K562 (cell line): Measurements from ENCODE around the gene NRDE2. TPM values are rescaled to one million over a fixed set of nuclear protein-coding genes. Genes with fewer than 3 reads are reported as not detected.
A peak's percentile ranks its signal among the peaks of the same experiment; 100 is the strongest.

ENCODE experiments used
- BRD4 ChIP-seq: fragments of 200-600 bp; sonication (generic); IDR thresholded peaks from 2 replicates; pipeline ENCODE4 v1.6.1; 2017; ENCODE audit warnings: inconsistent platforms
- CBFB ChIP-seq: sonication (generic); formaldehyde crosslinking; IDR thresholded peaks from 2 replicates; pipeline ENCODE4 v1.4.0; 2020; ENCODE audit warnings: mild to moderate bottlenecking, missing genetic modification reagents
- COPS2 ChIP-seq: fragments of 450-650 bp; conservative IDR thresholded peaks from 2 replicates; pipeline ENCODE4 v1.6.1; 2016; ENCODE audit warnings: mild to moderate bottlenecking, moderate library complexity
- L3MBTL2 ChIP-seq: fragments of 450-650 bp; IDR thresholded peaks from 2 replicates; pipeline ENCODE4 v1.6.1; 2016; ENCODE audit warnings: mild to moderate bottlenecking, moderate library complexity
- MYC ChIP-seq, 2 experiments: fragments of 250-450 bp in 1 of 2; sonication (Bioruptor Pico) in 1 of 2; IDR thresholded peaks; 2 replicates each; pipeline versions ENCODE4 v1.5.1 to v1.6.1; 2012 to 2021; ENCODE audit warnings: low read depth in 2 of 2, borderline replicate concordance in 1 of 2, improper control_type of control experiment in 1 of 2, low read length in 1 of 2, mild to moderate bottlenecking in 1 of 2, moderate library complexity in 1 of 2
- RAD21 ChIP-seq, 2 experiments: fragments of 250-450 bp in 1 of 2; fragments of 450-650 bp in 1 of 2; sonication (Bioruptor Pico) in 1 of 2; formaldehyde crosslinking in 1 of 2; IDR thresholded peaks in 1 of 2; conservative IDR thresholded peaks in 1 of 2; 2 replicates each; pipeline versions ENCODE4 v1.4.0 to v1.8.0; 2020 to 2022; ENCODE audit warnings: mild to moderate bottlenecking in 2 of 2, moderate library complexity in 1 of 2
- SMC3 ChIP-seq: conservative IDR thresholded peaks from 2 replicates; pipeline ENCODE4 v1.6.1; 2011; ENCODE audit warnings: low read depth, low read length, improper control_type of control experiment; ENCODE audit not compliant: insufficient read depth
- STAG1 ChIP-seq: sonication (generic); formaldehyde crosslinking; IDR thresholded peaks from 2 replicates; pipeline ENCODE4 v1.5.0; 2020; ENCODE audit warnings: missing genetic modification reagents, borderline replicate concordance
- ZNF263 ChIP-seq: sonication (generic); formaldehyde crosslinking; IDR thresholded peaks from 2 replicates; pipeline ENCODE4 v1.8.0; 2022; ENCODE audit warnings: mild to moderate bottlenecking, missing genetic modification reagents, borderline replicate concordance
- polyA plus RNA-seq, 8 experiments: library from polyadenylated mRNA; depleted of rRNA in 4 of 8; stranded (reverse) in 5 of 8; unstranded in 3 of 8; fragments of >200 nt; fragmentation: Nextera tagmentation in 2 of 8; fragmentation: Illumina TruSeq in 1 of 8; extraction: Ambion mirVana in 2 of 8; extraction: Trizol in 1 of 8; gene quantifications; 2 replicates each; pipeline versions ENCODE4 v1.2.1 to v1.2.3, GENCODE V29; 2011 to 2014; ENCODE audit warnings: inconsistent platforms in 1 of 8, missing spikeins in 1 of 8
- total RNA-seq, 7 experiments: library from RNA; depleted of rRNA in 6 of 7; stranded (reverse); fragments of >200 nt in 6 of 7; fragmentation: Illumina TruSeq in 2 of 7; extraction: Trizol in 2 of 7; gene quantifications; 2 replicates each; pipeline versions ENCODE4 v1.2.1 to v1.2.3, GENCODE V29; 2011 to 2021; ENCODE audit warnings: low replicate concordance in 1 of 7
- TF ChIP-seq, protein P1 (sequence below), 3 experiments: IDR thresholded peaks in 2 of 3; conservative IDR thresholded peaks in 1 of 3; 2 replicates each; pipeline ENCODE4 v1.5.1; 2011 to 2012; ENCODE audit warnings: low read length in 3 of 3, mild to moderate bottlenecking in 3 of 3, control low read depth in 2 of 3, improper control_type of control experiment in 1 of 3, inconsistent platforms in 1 of 3, low read depth in 1 of 3, mixed read lengths in 1 of 3, moderate library complexity in 1 of 3; ENCODE audit not compliant: insufficient read depth in 2 of 3
- TF ChIP-seq, protein P2 (sequence below): IDR thresholded peaks from 3 replicates; pipeline ENCODE4 v1.6.1; 2011; ENCODE audit warnings: borderline replicate concordance, mild to moderate bottlenecking; ENCODE audit not compliant: insufficient read length, insufficient read depth
- TF ChIP-seq, protein P3 (sequence below): fragments of 450-650 bp; formaldehyde crosslinking; IDR thresholded peaks from 2 replicates; pipeline ENCODE4 v1.4.0; 2020; ENCODE audit warnings: mild to moderate bottlenecking, moderate library complexity

Gene NRDE2
- total and polyA plus RNA-seq, 9 of the 15 experiments (the other 6 are each of a cell fraction or from before 2014, with no cell fraction given), result 3.3 to 15.0 (median 8.4) TPM

DNA sequence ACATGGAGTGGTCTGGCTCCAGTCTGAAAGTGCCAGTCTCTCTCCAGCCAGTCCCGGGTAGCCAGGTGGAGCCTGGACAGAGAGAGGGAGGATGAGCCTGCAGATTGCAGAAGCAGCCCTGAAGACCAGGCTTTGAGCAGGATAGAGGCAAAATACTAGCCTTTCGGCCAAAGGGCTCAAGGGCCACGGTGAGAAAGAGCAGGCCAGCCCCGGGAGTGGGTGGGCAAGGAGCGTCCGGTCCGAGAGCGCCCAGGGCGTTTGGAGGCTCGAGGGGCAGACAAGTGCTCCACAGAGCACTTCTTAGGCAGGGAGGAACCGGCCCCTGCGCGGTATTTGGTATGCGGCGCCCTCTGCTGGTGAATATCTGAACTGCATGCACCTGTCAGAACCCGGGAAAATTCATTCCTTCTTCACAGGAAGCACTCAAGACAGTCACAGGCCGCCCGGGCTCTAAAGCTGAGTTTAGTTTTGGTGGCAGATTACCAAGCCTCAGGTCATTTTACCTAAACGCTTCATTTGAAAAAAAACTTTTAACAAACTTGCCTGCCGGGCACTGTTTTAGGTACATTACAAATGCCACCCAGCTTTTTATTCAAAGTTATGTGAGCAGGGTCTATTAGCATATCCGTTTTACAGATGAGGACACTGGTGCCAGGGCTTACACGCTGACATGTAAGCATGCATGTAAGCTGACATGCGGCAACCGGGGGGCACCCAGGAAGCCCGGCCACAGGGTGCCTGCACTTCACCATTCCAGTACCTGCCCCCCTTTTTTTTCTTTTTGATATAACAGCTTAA lies 96.4 kb downstream of the NRDE2 start (continued):
- TF ChIP-seq MYC (IDR thresholded peaks at IDR 0.05; ENCODE audit: low read depth, low read length) (peak; percentile 79), MYC (CRISPR knock-in tag; IDR thresholded peaks at IDR 0.05; ENCODE audit: borderline replicate concordance, low read depth) (no peak), ZNF263 (CRISPR knock-in tag) (peak; percentile 66), COPS2 (no peak), RAD21 (CRISPR knock-in tag; conservative IDR thresholded peaks at IDR 0.05 in 1 of 2, IDR thresholded peaks at IDR 0.05 in 1 of 2) (peak; percentile 45 to 75), CBFB (CRISPR knock-in tag) (no peak), L3MBTL2 (peak; percentile 96), BRD4 (no peak), STAG1 (CRISPR knock-in tag) (peak; percentile 50; the same call in 1 of the 2 replicates), SMC3 (peak; percentile 49; the same call in 1 of the 2 replicates)
- TF ChIP-seq, protein P1, sequence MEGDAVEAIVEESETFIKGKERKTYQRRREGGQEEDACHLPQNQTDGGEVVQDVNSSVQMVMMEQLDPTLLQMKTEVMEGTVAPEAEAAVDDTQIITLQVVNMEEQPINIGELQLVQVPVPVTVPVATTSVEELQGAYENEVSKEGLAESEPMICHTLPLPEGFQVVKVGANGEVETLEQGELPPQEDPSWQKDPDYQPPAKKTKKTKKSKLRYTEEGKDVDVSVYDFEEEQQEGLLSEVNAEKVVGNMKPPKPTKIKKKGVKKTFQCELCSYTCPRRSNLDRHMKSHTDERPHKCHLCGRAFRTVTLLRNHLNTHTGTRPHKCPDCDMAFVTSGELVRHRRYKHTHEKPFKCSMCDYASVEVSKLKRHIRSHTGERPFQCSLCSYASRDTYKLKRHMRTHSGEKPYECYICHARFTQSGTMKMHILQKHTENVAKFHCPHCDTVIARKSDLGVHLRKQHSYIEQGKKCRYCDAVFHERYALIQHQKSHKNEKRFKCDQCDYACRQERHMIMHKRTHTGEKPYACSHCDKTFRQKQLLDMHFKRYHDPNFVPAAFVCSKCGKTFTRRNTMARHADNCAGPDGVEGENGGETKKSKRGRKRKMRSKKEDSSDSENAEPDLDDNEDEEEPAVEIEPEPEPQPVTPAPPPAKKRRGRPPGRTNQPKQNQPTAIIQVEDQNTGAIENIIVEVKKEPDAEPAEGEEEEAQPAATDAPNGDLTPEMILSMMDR (IDR thresholded peaks at IDR 0.05 in 2 of 3, conservative IDR thresholded peaks at IDR 0.05 in 1 of 3; ENCODE audit: insufficient read depth in 2 of 3, low read depth in 1 of 3, low read length in 3 of 3), result peak; percentile 70 to 80 (median 78)
- TF ChIP-seq, protein P2, sequence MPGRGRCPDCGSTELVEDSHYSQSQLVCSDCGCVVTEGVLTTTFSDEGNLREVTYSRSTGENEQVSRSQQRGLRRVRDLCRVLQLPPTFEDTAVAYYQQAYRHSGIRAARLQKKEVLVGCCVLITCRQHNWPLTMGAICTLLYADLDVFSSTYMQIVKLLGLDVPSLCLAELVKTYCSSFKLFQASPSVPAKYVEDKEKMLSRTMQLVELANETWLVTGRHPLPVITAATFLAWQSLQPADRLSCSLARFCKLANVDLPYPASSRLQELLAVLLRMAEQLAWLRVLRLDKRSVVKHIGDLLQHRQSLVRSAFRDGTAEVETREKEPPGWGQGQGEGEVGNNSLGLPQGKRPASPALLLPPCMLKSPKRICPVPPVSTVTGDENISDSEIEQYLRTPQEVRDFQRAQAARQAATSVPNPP, result no peak
- TF ChIP-seq, protein P3, sequence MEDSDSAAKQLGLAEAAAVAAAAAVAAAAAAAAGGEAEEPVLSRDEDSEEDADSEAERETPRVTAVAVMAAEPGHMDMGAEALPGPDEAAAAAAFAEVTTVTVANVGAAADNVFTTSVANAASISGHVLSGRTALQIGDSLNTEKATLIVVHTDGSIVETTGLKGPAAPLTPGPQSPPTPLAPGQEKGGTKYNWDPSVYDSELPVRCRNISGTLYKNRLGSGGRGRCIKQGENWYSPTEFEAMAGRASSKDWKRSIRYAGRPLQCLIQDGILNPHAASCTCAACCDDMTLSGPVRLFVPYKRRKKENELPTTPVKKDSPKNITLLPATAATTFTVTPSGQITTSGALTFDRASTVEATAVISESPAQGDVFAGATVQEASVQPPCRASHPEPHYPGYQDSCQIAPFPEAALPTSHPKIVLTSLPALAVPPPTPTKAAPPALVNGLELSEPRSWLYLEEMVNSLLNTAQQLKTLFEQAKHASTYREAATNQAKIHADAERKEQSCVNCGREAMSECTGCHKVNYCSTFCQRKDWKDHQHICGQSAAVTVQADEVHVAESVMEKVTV (CRISPR knock-in tag), result 0 out of 2 replicates have a peak, but pooled peaks have one; percentile 21
